Measurements from ENCODE around the gene UCP2. TPM values are rescaled to one million over a fixed set of nuclear protein-coding genes. Genes with fewer than 3 reads are reported as not detected.
A peak's percentile ranks its signal among the peaks of the same experiment; 100 is the strongest.

Gene UCP2
- total RNA-seq, 1 donor from 2014 or later, result 70.4 TPM

DNA sequence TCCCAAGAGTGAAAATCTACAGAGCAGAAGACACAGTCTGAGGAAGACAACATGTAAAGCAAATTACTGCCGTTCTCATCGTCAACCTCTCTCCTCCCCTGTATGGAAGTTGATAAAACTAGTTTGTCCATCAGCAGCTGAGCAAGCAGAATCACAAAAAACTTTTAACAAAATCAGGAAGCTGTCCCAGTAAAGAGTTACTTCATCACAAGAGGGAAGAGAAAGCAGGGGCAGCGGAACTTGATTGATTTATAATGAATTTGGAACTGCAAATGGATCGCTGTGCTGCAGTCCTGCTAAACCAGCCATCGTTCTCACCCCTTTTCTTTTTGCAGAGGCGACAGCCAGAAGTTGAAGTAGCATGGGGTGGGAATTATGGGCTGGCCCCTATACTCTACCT, 39.9 kb upstream of the UCP2 start:
- peaks cover 11% of the 10 kb centered on the region for H3K36me3 Mint-ChIP-seq
- no peaks in the 10 kb centered on the region for H3K4me1 Mint-ChIP-seq (ENCODE audit: unreplicated experiment)
- no peak for DNase-seq (ENCODE audit: extremely low spot score, unreplicated experiment)
- H3K27ac Mint-ChIP-seq, result no peak overlapping the region
- no peak overlapping the region for H3K4me3 Mint-ChIP-seq
- no peaks in the 10 kb centered on the region for H3K27me3 Mint-ChIP-seq
- TF ChIP-seq, protein P1, sequence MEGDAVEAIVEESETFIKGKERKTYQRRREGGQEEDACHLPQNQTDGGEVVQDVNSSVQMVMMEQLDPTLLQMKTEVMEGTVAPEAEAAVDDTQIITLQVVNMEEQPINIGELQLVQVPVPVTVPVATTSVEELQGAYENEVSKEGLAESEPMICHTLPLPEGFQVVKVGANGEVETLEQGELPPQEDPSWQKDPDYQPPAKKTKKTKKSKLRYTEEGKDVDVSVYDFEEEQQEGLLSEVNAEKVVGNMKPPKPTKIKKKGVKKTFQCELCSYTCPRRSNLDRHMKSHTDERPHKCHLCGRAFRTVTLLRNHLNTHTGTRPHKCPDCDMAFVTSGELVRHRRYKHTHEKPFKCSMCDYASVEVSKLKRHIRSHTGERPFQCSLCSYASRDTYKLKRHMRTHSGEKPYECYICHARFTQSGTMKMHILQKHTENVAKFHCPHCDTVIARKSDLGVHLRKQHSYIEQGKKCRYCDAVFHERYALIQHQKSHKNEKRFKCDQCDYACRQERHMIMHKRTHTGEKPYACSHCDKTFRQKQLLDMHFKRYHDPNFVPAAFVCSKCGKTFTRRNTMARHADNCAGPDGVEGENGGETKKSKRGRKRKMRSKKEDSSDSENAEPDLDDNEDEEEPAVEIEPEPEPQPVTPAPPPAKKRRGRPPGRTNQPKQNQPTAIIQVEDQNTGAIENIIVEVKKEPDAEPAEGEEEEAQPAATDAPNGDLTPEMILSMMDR (conservative IDR thresholded peaks at IDR 0.05), result no peak
- no peaks in the 10 kb centered on the region for H3K9me3 Mint-ChIP-seq

GRCh38 chr11:74021998-74022397, 39.4 kb upstream of the UCP2 start:
- Mint-ChIP-seq H3K36me3 (peaks cover 13% of the 10 kb centered on the region), H3K4me1 (ENCODE audit: unreplicated experiment) (no peaks in the 10 kb centered on the region), H3K27ac (no peak overlapping the region), H3K4me3 (no peak overlapping the region), H3K9me3 (no peaks in the 10 kb centered on the region), H3K27me3 (no peaks in the 10 kb centered on the region)
- TF ChIP-seq, protein P1 (conservative IDR thresholded peaks at IDR 0.05), result no peak
- no peak for DNase-seq (ENCODE audit: extremely low spot score, unreplicated experiment)

GRCh38 chr11:74020539-74020938, 37.9 kb upstream of the UCP2 start:
- Mint-ChIP-seq H3K27me3 (no peaks in the 10 kb centered on the region), H3K4me1 (ENCODE audit: unreplicated experiment) (no peaks in the 10 kb centered on the region), H3K36me3 (peaks cover 20% of the 10 kb centered on the region), H3K9me3 (no peaks in the 10 kb centered on the region), H3K27ac (no peak overlapping the region), H3K4me3 (no peak overlapping the region)
- no peak for DNase-seq (ENCODE audit: extremely low spot score, unreplicated experiment)
- TF ChIP-seq, protein P1 (conservative IDR thresholded peaks at IDR 0.05), result no peak

DNA sequence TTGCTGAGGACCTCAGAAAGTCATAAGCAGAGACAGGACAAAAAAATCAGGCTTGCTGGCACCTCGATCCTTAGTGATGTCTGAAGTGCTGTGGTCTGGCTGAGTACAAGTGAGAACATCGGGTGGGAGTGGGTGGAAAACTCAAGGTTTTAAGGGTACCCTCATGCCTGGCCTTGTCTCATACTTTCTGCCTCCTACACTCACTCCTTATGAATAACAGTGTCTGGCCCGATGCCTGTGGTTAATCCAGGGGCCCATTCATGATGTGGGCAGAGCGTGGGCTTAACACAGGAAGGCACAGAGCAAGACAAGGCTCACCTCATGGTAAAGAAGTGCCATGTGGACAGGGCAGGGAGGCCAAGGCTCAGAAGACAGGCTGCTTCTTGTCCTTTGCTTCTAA, 37.2 kb upstream of the UCP2 start:
- H3K4me3 Mint-ChIP-seq, result no peak overlapping the region
- DNase-seq (ENCODE audit: extremely low spot score, unreplicated experiment), result no peak
- H3K4me1 Mint-ChIP-seq (ENCODE audit: unreplicated experiment), result no peaks in the 10 kb centered on the region
- H3K27ac Mint-ChIP-seq, result peak overlapping the region; percentile 74
- H3K9me3 Mint-ChIP-seq, result no peaks in the 10 kb centered on the region
- peaks cover 23% of the 10 kb centered on the region for H3K36me3 Mint-ChIP-seq
- no peaks in the 10 kb centered on the region for H3K27me3 Mint-ChIP-seq
- TF ChIP-seq, protein P1 (conservative IDR thresholded peaks at IDR 0.05), result no peak

DNA sequence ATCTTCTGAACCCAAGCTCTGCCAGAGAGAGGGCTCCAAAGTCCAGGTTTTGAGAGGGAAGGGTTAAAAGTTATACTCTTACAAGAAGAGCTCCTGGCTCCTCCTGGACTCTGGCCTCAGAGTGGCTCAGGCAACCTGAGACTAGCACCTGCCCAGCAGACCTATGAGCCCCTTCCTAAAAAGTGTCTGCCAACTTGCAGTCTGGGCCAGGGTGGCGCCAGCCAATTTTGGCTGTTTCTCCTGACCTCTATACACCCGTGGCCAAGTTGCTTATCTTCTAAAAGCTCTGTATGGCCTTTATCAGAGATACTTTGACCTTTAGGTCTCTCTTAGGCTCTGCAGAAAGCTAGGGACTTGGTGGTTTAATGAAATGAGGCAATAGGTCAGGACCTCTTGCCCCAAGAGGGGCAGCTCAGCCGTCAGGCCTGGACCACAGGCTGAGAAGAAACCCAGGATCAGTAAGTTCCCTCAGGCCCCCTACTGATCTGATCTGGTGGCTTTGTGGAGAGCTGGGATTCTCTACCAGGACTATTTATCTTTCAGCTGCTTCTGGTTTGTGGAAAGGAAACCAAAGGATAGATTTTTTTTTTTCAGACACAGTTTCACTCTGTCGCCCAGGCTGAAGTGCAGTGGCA, 36.6 kb upstream of the UCP2 start:
- Mint-ChIP-seq H3K36me3 (peaks cover 23% of the 10 kb centered on the region), H3K4me1 (ENCODE audit: unreplicated experiment) (no peaks in the 10 kb centered on the region), H3K27me3 (no peaks in the 10 kb centered on the region), H3K27ac (peak overlapping the region; percentile 74), H3K9me3 (no peaks in the 10 kb centered on the region), H3K4me3 (no peak overlapping the region)
- DNase-seq (ENCODE audit: extremely low spot score, unreplicated experiment), result no peak
- TF ChIP-seq, protein P1 (conservative IDR thresholded peaks at IDR 0.05), result no peak
